ENCODE data around the gene SLC39A11.

GRCh38 chr17:72624226-72624625 is 468.3 kb downstream of the SLC39A11 start:
- TF ChIP-seq CTCF (IDR thresholded peaks at IDR 0.05; ENCODE audit: insufficient read depth, low read length) = no peak
- no peak for TF ChIP-seq POLR2AphosphoS5 (IDR thresholded peaks at IDR 0.05; ENCODE audit: low read depth)
- no peak for TF ChIP-seq REST (IDR thresholded peaks at IDR 0.05; ENCODE audit: insufficient replicate concordance, low read depth)

All from HL-60 (cell line).